ENCODE measurements around the gene GBX1.

Gene GBX1

DNA sequence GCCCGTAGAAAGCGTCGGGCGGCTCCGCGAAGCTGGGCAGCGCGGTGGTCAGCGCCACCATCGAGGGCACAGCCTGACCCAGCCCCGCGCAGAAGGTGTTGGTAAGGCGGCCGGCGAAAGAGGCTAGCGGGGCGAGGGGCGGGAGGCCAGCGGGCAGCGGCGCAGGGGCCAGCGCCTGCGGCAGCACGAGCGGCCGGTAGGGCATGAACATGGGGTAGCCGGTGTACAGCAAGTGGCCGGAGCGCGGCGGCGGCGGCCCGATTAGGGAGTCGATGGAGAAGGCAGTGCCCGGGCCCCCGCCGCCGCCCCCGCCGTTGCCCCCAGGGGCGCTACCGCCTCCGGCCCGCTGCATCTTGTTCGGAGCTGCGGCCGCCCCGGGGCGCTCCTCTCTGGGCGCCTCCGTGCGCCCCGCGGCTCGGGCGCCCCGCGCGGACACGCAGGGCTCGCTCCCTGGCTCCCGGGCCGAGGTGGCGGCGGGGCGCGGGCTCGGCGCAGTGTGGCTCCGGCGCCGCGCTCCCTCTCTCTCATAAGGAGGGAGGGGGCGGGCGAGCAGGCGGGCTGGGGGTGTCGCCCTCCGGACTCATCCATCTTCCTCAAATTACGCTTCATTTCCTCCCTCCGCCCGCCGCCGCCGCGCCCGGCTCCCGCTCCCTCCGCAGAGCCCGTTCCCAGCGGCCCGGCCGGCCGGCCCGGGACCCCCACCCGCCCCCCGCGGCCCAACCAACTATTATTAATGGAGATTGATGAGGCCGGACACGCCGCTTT is at the start of gene GBX1:
GBX1 (minus strand) TSS at position 498 of the 765 bp plus-strand sequence; CDS start at position 352, 146 bp downstream.
- DNase-seq (ENCODE audit: low read depth): no peak

DNA sequence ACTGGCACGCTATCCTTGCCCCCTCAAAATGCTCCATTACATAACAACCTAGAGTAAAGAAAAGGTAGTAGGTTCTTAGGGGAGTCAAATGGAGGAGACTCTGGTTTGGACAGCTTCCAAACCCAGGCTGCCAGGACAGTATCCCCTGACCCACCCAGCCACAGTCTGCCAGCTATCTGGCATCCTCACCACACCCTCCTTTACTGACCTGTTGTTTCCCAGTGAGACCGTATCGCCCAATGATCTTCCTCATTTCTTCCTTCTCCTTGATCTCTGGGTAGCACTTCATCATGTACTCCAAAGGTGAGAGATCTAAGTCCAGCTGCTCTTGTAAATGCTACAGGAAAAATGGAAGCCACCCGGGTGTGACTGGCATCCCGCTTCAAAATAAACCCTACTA is 47.9 kb upstream of the GBX1 start:
- no peak for DNase-seq (ENCODE audit: low read depth)

- no peak for DNase-seq (ENCODE audit: low read depth)
These were observed 46.3 kb upstream of the GBX1 start for GRCh38 chr7:151213826-151214225.

DNA sequence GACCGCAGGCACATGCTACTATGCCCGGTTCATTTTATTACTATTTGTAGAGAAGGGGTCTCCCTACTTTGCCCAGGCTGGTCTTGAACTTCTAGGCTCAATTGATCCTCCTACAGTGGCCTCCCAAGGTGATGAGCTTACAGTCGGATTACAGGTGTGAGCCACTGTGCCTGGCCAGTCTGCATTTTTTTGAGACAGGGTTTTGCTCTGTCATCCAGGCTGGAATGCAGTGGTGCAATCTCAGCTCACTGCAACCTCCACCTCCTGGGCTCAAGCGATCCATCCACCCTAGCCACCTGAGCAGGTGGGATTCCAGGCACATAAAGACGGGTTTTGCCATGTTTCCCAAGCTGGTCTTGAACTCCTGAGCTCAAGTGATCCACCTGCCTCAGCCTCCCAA is 45.1 kb upstream of the GBX1 start:
- DNase-seq (ENCODE audit: low read depth): no peak

DNA sequence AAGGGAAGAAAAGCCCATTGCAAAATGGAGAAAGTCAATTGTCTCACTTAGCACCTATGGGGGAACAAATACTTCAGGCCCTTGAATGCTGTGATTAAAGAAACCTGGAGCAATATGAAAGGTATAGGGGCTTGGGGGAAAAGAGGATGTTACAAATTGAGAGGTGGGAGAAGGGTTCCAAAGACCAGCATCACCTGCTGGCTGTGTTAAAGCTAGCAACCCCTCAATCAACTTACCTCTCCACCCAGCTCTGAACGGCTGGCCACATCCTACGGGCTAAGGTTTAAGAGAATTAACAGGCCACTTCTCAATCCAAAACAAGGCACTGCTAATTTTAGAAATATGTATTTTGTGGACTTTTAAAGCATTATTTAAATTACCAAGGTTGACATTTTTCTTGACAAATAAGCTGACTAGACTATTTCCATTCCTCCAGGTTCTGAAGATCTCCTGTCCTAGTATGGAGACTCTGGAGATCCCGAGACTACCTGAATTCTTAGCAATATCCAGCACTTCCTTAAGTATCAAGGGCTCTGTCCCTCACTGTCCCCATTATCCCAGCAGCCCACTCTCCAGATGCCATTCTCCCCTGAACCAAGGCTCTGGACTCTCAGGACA is 43.8 kb upstream of the GBX1 start:
- no peak for DNase-seq (ENCODE audit: low read depth)

- no peak for DNase-seq (ENCODE audit: low read depth)
These were observed 42.8 kb upstream of the GBX1 start, which contains the start of gene H2BK1 for GRCh38 chr7:151210087-151210854. TSS of gene H2BK1 (minus strand) at chr7:151210488. CDS start at chr7:151210318, 170 bp downstream.

GRCh38 chr7:151209588-151209987 is 42.1 kb upstream of the GBX1 start:
- DNase-seq (ENCODE audit: low read depth): no peak

DNA sequence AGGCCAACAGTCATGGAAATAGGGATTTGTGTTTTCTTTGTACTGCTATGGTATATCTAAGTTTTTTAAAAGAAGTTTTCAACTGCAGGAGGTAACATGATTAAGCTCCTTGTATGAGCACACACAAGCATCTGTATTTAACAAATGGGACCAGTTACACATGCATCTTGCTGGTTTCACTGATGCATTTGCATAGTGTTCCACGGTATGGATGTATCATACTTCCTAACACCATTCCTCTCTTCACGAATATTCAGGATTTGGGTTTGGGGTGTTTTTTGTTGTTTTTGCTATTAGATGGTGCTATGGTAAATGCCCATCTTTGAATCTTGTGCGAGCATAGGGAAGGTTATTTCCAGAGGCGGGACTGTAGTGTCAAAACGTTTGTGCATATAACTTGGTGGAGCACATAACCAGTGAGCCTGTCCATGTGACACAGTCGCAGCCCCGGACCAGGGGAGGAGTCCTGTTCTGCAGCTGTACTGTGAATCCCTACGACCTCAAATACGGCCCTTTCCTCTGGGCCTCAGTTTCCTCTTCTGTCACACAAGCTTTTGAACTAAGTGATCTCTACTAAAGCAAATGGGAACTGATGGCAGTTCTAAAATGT is 40.9 kb upstream of the GBX1 start:
- no peak for DNase-seq (ENCODE audit: low read depth)

GRCh38 chr7:151207804-151208203 is 40.3 kb upstream of the GBX1 start:
- DNase-seq (ENCODE audit: low read depth): no peak

GRCh38 chr7:151207315-151207714 is 39.8 kb upstream of the GBX1 start:
- no peak for DNase-seq (ENCODE audit: low read depth)

DNA sequence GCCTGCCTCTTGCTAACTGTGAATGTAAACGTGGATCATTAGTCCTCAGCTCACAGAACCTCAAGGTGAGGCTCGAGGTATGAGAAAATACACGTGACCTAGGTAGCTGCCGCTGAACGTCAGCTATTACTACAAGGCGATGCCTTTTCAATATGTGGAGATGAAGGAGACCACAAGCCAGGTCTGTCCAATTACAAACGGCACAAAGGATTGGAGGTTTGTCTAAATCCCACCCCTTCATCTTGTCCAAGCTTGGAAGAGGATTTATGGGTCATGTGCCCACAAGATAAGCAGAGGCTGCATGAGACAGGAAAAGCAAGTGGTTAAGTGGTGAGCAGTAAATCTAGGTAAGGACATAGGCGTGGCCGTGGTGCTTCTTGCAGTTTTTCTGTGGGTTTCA is 39.4 kb upstream of the GBX1 start:
- DNase-seq (ENCODE audit: low read depth): no peak

DNA sequence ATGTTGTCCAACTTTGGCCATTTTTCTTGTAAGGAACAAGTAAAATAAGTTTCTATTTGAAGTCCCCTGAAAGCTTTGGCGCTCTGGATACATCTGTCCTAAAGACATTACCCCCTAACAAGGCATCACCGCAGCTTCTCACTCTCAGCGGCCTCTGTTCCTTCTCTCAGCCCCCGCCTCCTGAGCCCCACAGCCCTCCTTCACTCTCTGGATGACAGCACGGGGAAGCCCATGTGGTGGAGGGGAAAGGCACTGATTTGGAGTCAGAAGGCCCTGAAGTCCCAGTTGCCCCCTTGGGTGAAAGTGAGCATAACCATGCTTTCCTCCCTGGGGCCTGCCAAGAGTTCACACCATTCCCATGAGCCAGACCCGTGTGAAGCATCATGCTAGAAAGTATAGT is 38.2 kb upstream of the GBX1 start:
- DNase-seq (ENCODE audit: low read depth): no peak

GRCh38 chr7:151204383-151205032 is 37.0 kb upstream of the GBX1 start:
- DNase-seq (ENCODE audit: low read depth): no peak

DNA sequence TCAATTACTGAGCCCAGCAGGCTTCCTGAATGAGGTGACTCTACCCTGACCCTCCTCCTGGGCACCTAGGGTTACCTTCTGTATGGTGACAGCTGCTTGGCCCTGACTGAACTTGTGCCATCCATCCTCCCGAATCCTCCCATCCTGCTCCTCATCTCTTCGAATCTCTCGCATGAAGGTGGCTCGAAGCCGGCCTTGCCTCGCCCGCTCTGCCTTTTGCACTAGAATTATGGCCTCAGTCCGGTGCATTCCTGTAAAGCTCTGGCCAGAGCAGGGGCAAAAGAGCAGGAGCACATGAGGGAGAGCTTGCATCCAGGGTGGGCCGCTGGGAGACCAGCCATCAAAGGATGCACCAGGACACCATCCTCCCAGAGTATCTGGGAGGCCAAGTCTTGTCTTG is 35.3 kb upstream of the GBX1 start:
- no peak for DNase-seq (ENCODE audit: low read depth)

- no peak for DNase-seq (ENCODE audit: low read depth)
These were observed 34.3 kb upstream of the GBX1 start for GRCh38 chr7:151201751-151202150.

DNA sequence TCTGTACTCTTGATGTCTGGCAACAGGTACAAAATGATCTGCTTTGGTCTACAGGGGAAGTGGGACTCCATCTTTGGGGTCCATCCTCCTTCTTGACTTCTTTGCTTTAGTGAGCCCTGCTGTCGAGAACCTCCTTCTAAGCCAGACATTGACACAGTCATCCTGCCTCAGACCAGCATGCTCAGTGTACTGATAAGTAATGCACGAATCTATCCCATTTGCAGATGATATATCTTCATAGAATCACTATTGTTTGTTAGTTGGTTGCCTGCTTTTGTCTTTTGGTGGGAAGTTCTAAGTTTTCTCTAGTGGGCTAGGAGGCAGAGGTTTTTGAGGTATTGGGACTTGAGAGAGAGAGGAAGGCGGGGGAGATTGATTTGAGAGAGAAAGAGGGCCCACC is 33.9 kb upstream of the GBX1 start:
- DNase-seq (ENCODE audit: low read depth): no peak

DNA sequence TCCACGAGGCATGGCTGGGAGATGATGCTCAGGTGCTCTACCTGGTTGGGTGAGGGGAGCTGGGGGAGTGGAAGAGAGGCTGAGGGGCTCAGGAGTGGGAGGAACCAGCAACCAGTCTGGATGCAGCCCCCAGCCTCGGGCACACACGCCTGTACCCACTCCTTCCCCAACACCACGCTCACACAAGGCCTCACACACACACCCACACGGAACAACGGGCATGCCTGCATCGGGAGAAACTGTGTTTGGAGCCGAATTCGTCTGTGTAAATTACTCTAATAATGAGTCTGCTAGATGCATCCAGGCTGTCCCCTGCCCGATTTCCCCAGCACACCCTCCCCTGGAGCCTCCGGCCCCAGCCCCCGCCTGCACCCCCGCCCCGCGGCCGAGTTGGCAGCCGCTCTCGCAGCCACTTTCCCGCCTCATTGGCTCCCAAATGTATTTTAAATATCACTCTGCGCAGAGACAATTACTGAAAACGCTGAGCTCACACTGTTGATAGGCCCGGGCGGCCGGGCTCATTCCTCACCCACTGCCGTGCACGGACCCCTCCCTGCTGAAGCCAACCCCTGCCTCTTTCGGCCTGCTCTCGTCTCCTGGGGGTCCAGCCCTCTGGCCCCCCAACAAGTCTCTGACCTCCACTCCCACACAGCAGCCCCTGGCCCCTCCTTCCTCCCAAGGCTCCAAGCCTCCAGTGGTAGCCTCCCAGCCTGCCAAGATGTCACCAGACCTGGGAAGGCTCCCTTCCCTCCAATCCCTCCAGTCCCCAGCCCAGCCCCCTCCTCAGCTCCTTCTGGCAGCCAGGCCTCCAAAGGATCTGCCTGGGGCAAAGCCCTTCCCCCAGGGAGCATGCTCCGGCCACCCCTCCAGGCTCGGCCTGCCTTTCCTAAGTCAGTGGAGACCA is 31.7 kb upstream of the GBX1 start:
- no peak for DNase-seq (ENCODE audit: low read depth)

DNA sequence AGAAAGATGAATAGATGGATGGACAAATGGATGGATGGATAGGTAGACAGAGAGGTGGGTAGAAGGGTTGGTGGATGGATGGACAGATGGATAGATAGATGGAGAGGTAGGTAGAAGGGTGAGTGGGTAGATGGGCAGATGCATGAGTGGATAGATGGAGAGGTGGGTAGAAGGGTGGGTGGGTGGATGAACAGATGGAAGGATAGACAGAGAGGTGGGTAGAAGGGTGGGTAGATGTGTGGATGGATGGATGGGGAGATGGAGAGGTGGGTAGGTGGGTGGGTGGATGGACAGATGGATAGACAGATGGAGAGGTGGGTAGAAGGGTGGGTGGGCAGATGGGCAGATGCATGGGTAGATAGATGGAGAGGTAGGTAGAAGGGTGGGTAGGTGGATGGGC is 30.4 kb upstream of the GBX1 start:
- DNase-seq (ENCODE audit: low read depth): no peak

DNA sequence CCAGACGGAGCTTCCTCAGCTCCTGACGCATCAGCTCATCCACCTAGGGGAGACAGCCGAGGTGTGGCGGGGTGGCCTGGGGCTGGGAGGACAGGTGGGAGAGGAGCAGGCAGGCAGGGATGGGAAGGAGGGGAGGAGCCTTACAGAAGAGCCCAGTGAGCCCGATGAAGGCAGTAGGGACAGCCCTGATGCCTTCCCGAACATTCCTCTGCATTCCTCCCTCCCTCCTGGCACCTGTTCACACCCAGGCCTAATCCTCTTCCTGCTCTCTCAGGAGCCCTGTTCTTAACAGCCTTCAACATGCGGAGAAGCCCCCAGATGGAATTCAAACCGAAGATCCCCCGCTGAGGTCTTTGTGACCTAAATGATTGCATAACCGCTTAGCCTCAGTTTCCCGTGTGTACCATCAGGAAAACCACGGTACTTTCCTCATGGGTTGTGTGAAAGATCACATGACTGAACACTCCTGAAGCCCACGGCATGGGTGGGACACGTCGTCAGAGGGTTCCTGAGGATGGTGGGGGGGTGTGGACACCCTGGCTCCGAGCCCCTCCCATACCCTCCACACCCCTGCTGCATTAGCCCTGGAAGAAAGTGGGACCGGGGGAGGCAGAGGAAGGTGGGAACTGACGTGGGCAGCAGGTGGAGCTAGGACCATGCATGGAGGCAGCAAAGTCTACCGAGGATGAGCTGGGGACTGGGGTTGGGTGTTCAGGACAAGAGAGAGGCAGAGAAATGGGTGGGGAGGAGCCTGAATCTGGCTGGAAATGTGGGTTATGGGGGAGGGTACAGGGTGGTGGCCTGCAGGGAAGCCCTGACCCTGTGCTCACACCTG is 28.3 kb upstream of the GBX1 start:
- no peak for DNase-seq (ENCODE audit: low read depth)

DNA sequence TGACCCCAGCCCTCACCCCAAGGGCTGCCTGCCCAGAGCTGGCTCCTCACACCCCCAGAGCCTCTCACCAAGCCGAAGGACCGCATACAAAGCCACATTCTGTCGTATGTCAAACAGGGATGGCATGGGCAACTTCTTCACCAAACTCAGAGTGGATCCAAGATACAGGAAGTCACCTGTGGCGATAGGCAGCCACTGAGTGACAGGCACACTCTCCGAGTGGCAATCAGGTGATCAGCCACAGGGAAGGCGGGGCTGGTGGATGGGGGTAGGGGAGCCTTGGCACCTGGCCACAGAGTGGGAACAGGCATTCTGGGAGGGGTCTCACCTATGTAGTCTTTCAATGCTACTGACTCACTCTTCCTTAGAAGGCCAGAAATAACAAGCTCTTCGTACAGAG is 26.7 kb upstream of the GBX1 start:
- no peak for DNase-seq (ENCODE audit: low read depth)
